ENCODE results near the gene ARHGAP19. TPM values are rescaled to one million over a fixed set of nuclear protein-coding genes. Genes with fewer than 3 reads are reported as not detected.

Gene ARHGAP19
- total and polyA plus RNA-seq, 2 of the 8 experiments (the other 6 are each of a cell fraction or from before 2014, with no cell fraction given) = 13.3 to 32.1 TPM

GRCh38 chr10:97321032-97321803 lies 28.8 kb upstream of the ARHGAP19 start (continued):
- no peak for TF ChIP-seq GABPA (IDR thresholded peaks at IDR 0.05; ENCODE audit: borderline replicate concordance, insufficient read depth, low read length)
